Ovary (tissue), 3 donors: Measurements from ENCODE around the gene STAT5B.

Experiments
- CTCF ChIP-seq, 3 donors: fragments of 450-650 bp in 2 of 3; fragments of 200-600 bp in 1 of 3; IDR thresholded peaks; one replicate each; pipeline versions ENCODE4 v1.5.1 to v1.8.0; 2016 to 2022; ENCODE audit warnings: antibody characterized with exemption in 3 of 3, mild to moderate bottlenecking in 1 of 3
- POLR2A ChIP-seq: fragments of 450-650 bp; IDR thresholded peaks from one replicate; pipeline ENCODE4 v1.6.1; 2017; ENCODE audit warnings: antibody characterized with exemption, mild to moderate bottlenecking, moderate library complexity
- donor health status: DM: no; HTN: no; CAD: no.

- TF ChIP-seq CTCF (IDR thresholded peaks at IDR 0.05), result no peak
- no peak for TF ChIP-seq POLR2A
Observed at GRCh38 chr17:42188749-42189650, 87.2 kb downstream of the STAT5B start.
